ENCODE data around the gene TST. TPM values are rescaled to one million over a fixed set of nuclear protein-coding genes. Genes with fewer than 3 reads are reported as not detected.

Gene TST
- total and polyA plus RNA-seq, 9 of the 15 experiments (the other 6 are each of a cell fraction or from before 2014, with no cell fraction given): 1.4 to 26.9 (median 12.4) TPM

GRCh38 chr22:37014835-37015586 is 4.2 kb downstream of the TST start:
- Histone ChIP-seq H2AFZ (ENCODE audit: low read depth, low read length) (no peak overlapping the region), H3K27ac (ENCODE audit: extremely low read depth, low read depth, low read length) (peak overlapping the region; percentile 64), H3K4me1 (replicated peaks in 1 of 2; ENCODE audit: control insufficient read depth in 2 of 2, insufficient read depth in 2 of 2, low read length in 2 of 2) (peaks cover 29 to 44% of the 10 kb centered on the region in 2 experiments; a peak in 4 of 5 replicates), H3K36me3 (ENCODE audit: control insufficient read depth, insufficient read depth, low read length) (peaks cover 21% of the 10 kb centered on the region; the same call in 2 of the 3 replicates), H3K79me2 (ENCODE audit: control insufficient read depth, insufficient read depth, low read length) (peaks cover 26% of the 10 kb centered on the region), H3K9me3 (replicated peaks; ENCODE audit: control insufficient read depth, insufficient read depth, low read depth, low read length) (no peaks in the 10 kb centered on the region), H3K4me3 (no peak overlapping the region), H4K20me1 (replicated peaks; ENCODE audit: control insufficient read depth, insufficient read depth, low read length) (peaks cover 6% of the 10 kb centered on the region), H3K4me2 (ENCODE audit: insufficient read depth, low read length) (peak overlapping the region; percentile 9), H3K27me3 (ENCODE audit: control insufficient read depth in 2 of 2, insufficient read depth in 2 of 2, low read length in 2 of 2) (no peaks in the 10 kb centered on the region), H3K9me1 (ENCODE audit: control insufficient read depth, insufficient read depth, low read length) (peaks cover 2% of the 10 kb centered on the region), H3K9ac (ENCODE audit: insufficient read depth in 1 of 2, low read depth in 2 of 2, low read length in 2 of 2) (peak overlapping the region; percentile 41 to 76; a peak in 3 of 4 replicates)
- in situ Hi-C loops (cut with MboI): no loop called here
- intact Hi-C loops (cut with micrococcal nuclease): no loop called here
- 0 out of 2 replicates have a peak, but pooled peaks have one; percentile 14 for TF ChIP-seq POLR2G (IDR thresholded peaks at IDR 0.05; ENCODE audit: low read depth, low read length)
- TF ChIP-seq BCLAF1 (IDR thresholded peaks at IDR 0.05; ENCODE audit: borderline replicate concordance in 1 of 2, control insufficient read depth in 1 of 2, low read depth in 2 of 2, low read length in 1 of 2): no peak
- TF ChIP-seq BHLHE40 (IDR thresholded peaks at IDR 0.05; ENCODE audit: low read length): no peak
- TF ChIP-seq ZBTB7A (IDR thresholded peaks at IDR 0.05; ENCODE audit: borderline replicate concordance, control insufficient read depth, low read depth, low read length): peak; percentile 44; the same call in 1 of the 2 replicates
- no peak for TF ChIP-seq CLOCK (CRISPR knock-in tag; IDR thresholded peaks at IDR 0.05; ENCODE audit: borderline replicate concordance)
- TF ChIP-seq PTBP1 (IDR thresholded peaks at IDR 0.05; ENCODE audit: low read depth, low read length): no peak
- TF ChIP-seq MBD2 (IDR thresholded peaks at IDR 0.05; ENCODE audit: borderline replicate concordance, low read depth): no peak
- no peak for TF ChIP-seq ZNF134 (CRISPR knock-in tag; conservative IDR thresholded peaks at IDR 0.05)
- FAIRE-seq (peak; percentile 75), DNase-seq (ENCODE audit: extremely low read depth in 1 of 4, low spot score in 3 of 4) (peak in 2 of 4 experiments; percentile 47 to 78), ATAC-seq (peak; percentile 61)
- WGBS (ENCODE audit: insufficient coverage, low coverage, missing lambda C conversion rate): 28% methylated on average over 8 of the region's 12 CpGs
- ChIA-PET CTCF (ENCODE audit: low intra/inter-chr PET ratio) (no interaction called here), POLR2A (interaction anchor here (0.8 to 1.5 kb wide), 4 partner anchors 10 to 1487 kb away, joined by 3 to 5 read pairs (median 3); no protein-coding TSS in a partner anchor)
- no TSS peak for BruUV-seq (replicated peaks)

Data from K562 (cell line).